ENCODE data around the gene MUCL1.

Gene MUCL1

GRCh38 chr12:54853933-54854538, at the start of gene MUCL1:
Gene MUCL1 (plus strand): TSS chr12:54854516. CDS start chr12:54854583, 67 bp downstream.
- TF ChIP-seq CTCF (IDR thresholded peaks at IDR 0.05; ENCODE audit: low read depth, low read length) = peak; percentile 90
- DNase-seq (ENCODE audit: low read depth, low spot score) = peak; percentile 67
- in situ Hi-C loops (cut with HindIII; ENCODE audit: low sequenced_read_pairs) = no loop called here
- H3K4me3 ChIP-seq (ENCODE audit: low read depth, low read length) = no peak within 1 kb of the TSS

- TF ChIP-seq CTCF (IDR thresholded peaks at IDR 0.05; ENCODE audit: low read depth, low read length) = no peak
- DNase-seq (ENCODE audit: low read depth, low spot score) = no peak
- H3K4me3 ChIP-seq (ENCODE audit: low read depth, low read length) = no peak overlapping the region
- in situ Hi-C loops (cut with HindIII; ENCODE audit: low sequenced_read_pairs) = no loop called here
These were observed 32.6 kb upstream of the MUCL1 start for GRCh38 chr12:54821676-54822075.

- DNase-seq (ENCODE audit: low read depth, low spot score) = no peak
- in situ Hi-C loops (cut with HindIII; ENCODE audit: low sequenced_read_pairs) = no loop called here
- no peak for TF ChIP-seq CTCF (IDR thresholded peaks at IDR 0.05; ENCODE audit: low read depth, low read length)
- H3K4me3 ChIP-seq (ENCODE audit: low read depth, low read length) = no peak overlapping the region
These were observed 29.9 kb upstream of the MUCL1 start for GRCh38 chr12:54824402-54824801.

- no peak for DNase-seq (ENCODE audit: low read depth, low spot score)
These were observed 24.8 kb upstream of the MUCL1 start for GRCh38 chr12:54829511-54829910.

GRCh38 chr12:54830199-54830598, 24.1 kb upstream of the MUCL1 start:
- DNase-seq (ENCODE audit: low read depth, low spot score) = no peak
- no peak overlapping the region for H3K4me3 ChIP-seq (ENCODE audit: low read depth, low read length)
- TF ChIP-seq CTCF (IDR thresholded peaks at IDR 0.05; ENCODE audit: low read depth, low read length) = no peak
- in situ Hi-C loops (cut with HindIII; ENCODE audit: low sequenced_read_pairs) = no loop called here

More at GRCh38 chr12:54829511-54829910, 24.8 kb upstream of the MUCL1 start:
- H3K4me3 ChIP-seq (ENCODE audit: low read depth, low read length) = no peak overlapping the region
- in situ Hi-C loops (cut with HindIII; ENCODE audit: low sequenced_read_pairs) = no loop called here
- no peak for TF ChIP-seq CTCF (IDR thresholded peaks at IDR 0.05; ENCODE audit: low read depth, low read length)

- no peak overlapping the region for H3K4me3 ChIP-seq (ENCODE audit: low read depth, low read length)
- TF ChIP-seq CTCF (IDR thresholded peaks at IDR 0.05; ENCODE audit: low read depth, low read length) = no peak
- no peak for DNase-seq (ENCODE audit: low read depth, low spot score)
- in situ Hi-C loops (cut with HindIII; ENCODE audit: low sequenced_read_pairs) = no loop called here
These were observed 22.7 kb upstream of the MUCL1 start for GRCh38 chr12:54831631-54832030.
